Stimulated activated CD4-positive, alpha-beta T cell treated with anti-CD3 and anti-CD28 coated beads, Interleukin-15, amount 100 ng/mL, for 24 hours (primary cell): ENCODE data around the gene AKR1A1.
"Not testable (repeated sequence)": the region's sequence is repeated elsewhere in the genome, so short reads cannot be mapped to it uniquely, and the experiment has no call there.

Experiments used
- DNase-seq: peaks from one replicate; pipeline ENCODE4 v3.0.0-alpha.2; 2020

AKR1A1 gene

DNA sequence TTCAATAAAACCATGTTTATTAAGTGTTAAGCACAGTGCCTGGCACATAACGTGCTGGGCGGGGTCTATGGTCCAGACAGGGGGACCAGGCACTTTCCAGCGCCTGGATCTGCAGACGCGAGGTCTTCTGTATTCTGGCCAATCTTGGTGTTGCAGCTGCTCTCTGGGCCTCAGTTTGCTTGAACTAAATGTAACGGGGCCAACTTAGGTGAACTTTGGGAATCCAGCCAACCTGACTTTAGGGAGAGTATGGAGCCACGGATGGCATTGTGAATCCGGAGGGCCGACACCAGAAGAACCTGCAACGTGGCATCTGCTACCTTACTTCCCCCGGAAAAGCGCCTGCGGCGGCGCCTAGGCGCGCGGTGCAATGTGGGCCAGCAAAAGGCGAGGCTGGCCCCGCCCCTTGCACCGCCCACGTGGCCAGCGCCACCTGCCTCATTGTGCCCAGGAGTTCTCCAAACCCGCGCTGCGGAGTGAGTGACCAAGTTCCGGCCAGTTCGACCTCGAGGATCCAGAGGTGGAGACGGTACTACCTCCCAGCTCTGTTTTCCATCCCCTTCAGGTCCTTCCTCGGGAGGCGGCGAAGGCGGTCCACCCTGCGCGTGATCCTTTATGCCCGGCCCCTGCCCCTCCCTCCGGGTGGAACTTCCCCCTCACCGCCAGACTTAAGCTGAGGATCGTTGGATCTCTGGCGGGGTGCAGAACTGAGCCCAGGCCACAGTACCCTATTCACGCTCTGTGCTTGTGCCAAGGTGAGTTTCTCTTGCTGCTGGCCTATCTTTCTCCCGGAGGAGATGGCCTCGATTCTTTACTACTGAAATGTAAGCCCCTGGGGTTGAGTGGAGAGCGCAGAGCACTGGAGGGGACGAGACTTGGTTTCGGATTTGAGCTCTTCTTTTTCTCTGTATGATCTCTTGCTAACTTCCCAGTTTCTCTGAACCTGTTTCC is at the start of gene AKR1A1:
AKR1A1 (plus strand) TSS at position 426 of the 951 bp plus-strand sequence. CDS start 10,969 bp downstream, outside the sequence.
- DNase-seq, result peak; percentile 94

DNA sequence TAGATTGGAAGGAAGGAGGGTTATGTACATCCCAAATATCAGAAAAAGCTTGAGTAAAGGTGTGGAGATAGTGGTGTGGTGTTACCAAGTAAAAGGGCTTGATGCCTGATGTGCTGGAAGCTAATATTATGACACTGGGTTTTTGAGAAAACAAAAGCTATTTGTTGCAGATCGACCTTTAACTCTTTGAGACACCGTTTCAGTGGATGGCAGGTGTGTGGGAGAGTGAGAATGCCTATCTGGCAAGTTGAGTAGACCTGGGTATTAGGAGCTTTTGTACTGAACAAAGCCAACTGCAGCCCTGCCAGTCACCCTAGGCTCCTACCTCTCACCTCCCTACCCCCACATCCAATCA is 49.1 kb upstream of the AKR1A1 start:
- DNase-seq, result no peak

DNA sequence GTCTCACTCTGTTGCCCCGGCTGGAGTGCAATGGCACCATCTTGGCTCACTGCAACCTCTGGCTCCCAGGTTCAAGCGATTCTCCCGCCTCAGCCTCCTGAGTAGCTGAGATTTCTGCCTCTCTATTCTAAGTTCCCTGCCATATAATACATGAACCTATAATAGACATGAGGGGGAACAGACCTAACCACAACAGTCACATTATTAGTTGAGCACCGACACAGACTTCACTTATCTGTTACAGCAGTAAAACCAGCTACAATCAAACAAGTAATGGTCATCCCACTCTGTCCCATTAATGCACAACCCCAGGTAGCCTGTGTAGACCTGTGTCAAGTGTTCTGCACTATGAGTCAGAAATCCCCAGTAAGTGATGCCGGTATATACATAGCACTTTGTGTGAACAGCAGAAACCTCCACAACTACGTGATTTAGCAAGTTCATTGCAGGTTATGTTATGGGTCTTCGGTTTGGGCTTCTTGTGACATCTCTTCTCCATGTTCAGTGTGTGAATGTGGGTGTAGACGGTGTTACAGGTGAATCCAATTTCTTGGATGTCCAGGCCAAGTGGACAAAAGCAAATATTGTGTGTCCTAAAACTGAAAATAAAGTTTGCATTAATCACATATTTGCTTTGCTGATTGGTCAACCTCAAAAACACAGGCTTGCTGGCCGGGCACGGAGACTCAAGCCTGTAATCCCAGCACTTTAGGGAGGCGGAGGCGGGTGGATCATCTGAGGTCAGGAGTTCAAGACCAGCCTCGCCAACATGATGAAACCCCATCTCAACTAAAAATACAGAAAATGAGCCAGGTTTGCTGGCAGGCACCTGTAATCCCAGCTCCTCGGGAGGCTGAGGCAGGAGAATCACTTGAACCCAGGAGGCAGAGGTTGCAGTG is 46.9 kb upstream of the AKR1A1 start:
- DNase-seq, result no peak

DNA sequence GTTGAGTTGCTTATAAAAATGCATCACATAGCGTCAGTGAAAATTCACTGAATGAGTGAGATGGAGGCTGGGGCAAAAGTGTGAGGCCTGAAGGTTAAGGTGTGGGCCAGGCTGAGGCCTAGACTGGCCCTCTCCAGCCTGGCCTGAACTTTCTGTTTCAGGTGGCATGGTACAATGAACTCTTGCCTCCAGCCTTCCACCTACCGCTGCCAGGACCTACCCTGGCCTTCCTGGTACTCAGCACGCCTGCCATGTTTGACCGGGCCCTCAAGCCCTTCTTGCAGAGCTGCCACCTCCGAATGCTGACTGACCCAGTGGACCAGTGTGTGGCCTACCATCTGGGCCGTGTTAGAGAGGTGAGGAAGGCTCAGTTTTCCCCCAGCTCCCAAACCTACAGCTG is 43.4 kb upstream of the AKR1A1 start:
- DNase-seq, result no peak

DNA sequence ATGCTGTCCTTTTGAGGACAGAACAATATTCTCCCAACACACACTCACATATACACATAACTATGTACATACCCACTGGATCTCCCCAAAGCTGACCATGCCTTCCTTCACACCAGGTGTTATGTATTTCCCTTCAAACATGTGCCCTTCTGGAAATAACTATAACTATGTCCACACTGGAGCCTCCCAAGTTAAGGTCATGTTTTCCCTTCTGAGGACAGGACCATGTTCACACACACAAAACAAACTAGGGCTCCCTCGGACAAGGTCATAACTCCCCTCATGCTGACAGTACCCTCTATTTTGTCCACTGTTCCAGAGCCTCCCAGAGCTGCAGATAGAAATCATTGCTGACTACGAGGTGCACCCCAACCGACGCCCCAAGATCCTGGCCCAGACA is 42.7 kb upstream of the AKR1A1 start:
- no peak for DNase-seq

DNA sequence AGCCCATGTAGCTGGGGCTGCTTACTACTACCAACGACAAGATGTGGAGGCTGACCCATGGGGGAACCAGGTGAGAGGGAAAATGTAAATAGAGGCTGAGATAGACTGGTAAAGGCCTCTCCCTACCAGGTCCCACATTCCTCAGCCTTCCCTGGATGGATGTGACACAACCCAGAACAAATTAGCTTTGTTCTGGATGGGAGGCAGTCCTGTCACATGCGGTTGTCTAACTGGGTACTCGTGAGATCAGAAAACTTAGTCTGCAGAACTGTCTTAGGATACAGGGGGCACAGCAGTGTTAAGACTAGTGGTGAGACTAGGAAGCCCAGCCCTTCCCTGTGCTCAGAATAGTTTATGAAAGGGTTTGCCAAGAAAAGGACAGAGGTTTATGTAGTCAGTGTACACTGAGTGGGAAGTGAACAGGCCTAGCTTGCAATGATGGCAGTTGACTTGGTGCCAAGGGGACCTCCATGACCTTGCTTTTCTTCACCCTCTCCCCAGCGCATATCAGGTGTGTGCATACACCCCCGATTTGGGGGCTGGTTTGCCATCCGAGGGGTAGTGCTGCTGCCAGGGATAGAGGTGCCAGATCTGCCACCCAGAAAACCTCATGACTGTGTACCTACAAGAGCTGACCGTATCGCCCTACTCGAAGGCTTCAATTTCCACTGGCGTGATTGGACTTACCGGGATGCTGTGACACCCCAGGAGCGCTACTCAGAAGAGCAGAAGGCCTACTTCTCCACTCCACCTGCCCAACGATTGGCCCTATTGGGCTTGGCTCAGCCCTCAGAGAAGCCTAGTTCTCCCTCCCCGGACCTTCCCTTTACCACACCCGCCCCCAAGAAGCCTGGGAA is 42.1 kb upstream of the AKR1A1 start:
- DNase-seq, result no peak

DNA sequence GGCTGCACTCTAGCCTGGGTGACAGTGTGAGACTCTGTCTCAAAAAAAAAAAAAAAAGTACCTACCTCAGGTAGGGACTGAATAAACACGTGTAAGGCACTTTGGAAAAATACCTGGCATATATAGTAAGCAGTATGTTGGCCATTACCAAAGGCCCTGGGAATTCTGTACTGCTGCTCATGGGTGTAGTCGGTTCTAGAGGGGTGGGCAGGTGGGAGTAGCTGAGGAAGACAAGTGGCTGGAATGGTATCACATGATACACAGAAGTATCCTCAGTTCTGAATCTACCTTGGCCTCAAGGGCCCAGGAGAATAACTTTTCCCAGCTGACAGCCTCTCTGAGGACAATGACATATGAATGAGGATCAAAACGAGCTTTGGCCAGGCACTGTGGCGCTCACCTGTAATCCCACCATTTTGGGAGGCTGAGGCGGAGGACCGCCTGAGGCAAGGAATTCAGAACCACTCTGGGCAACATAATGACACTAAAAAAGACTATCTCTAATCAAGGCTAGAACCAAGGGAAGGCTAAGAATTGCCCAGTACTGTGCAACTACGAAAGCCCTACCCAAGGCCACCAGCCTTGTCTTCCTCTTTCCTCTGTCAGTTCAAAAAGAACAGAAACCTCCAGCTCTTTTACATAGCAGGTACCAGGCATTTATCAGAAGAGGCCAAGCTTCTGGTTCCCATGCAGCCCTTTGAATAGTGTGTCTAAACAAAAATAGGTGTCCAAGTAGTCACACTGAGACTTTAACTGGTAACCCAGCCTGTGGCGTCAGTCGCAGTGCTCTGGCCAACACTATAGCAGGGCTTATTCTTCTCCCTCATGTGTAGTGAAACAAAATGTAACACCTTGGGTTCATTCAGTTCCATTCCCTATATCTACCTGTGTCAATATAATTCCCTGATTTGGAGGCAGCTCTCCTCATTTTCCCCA is 40.3 kb upstream of the AKR1A1 start:
- no peak for DNase-seq

DNA sequence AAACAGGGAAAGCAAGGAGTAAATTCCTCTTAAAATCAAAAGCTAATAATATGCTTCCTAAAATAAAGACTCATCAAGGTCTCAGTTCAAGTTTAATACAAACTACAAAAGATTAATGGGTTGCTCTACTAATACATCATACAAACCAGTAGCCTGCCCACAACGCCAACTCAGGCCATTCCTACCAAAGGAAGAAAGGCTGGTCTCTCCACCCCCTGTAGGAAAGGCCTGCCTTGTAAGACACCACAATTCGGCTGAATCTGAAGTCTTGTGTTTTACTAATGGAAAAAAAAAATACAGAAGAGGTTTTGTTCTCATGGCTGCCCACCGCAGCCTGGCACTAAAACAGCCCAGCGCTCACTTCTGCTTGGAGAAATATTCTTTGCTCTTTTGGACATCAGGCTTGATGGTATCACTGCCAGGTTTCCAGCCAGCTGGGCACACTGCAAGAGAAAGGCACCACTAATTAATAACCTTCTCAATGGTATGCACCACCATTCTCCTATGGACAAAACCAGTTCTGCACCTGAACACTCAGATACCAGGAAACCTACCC is 39.6 kb upstream of the AKR1A1 start:
- DNase-seq, result no peak

DNA sequence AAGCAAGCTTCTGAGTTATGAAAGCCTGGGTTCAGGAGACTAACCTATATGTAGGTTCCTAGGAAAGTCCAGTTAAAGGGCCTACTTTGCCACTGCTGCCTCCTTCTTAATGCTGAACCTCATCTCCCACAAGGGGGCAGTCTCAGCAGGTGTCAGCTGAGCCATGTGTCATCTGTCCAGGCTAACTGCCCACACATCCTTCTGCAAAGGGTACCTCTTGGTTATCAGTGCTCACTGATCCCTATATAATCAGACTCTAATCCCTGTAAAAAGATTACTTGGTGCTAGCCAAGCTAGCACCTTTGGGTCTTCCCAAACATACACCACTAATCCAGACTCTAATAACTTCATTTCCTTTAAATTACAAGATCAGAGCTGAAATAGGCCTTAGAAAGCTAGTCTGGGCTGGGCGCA is 38.0 kb upstream of the AKR1A1 start:
- DNase-seq, result peak; percentile 73

DNA sequence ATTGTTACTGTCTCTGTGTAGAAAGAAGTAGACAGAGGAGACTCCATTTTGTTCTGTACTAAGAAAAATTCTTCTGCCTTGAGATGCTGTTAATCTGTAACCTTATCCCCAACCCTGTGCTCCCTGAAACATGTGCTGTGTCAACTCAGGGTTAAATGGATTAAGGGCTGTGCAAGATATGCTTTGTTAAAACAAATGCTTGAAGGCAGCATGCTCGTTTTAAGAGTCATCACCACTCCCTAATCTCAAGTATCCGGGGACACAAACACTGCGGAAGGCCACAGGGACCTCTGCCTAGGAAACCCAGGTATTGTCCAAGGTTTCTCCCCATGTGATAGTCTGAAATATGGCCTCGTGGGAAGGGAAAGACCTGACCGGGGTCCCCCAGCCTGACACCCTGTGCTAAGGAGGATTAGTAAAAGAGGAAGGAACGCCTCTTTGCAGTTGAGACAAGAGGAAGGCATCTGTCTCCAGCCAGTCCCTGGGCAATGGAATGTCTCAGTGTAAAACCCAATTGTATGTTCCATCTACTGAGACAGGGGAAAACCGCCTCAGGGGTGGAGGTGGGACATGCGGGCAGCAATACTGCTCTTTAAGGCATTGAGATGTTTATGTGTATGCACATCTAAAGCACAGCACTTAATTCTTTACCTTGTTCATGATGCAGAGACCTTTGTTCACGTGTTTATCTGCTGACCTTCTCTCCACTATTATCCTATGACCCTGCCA is 36.9 kb upstream of the AKR1A1 start:
- DNase-seq, result not testable (repeated sequence)

DNA sequence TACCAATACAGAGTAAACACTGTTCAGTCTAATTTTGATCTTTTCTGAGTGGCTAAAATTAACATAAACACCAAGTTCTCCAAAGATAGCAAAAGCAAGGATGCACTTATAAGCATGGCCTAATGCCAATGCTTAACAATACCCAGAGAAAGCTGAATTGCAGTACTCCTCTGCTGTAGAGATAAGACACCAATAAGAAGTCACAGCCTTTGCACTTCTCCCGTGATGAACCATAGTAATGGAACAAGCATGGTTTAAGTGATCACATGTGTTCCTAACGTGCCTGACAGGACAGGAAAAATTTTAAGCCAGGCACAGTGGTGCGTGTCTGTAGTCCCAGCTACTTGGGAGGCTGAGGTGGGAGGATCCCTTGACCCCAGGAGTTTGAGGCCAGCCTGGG is 34.6 kb upstream of the AKR1A1 start:
- DNase-seq, result no peak

DNA sequence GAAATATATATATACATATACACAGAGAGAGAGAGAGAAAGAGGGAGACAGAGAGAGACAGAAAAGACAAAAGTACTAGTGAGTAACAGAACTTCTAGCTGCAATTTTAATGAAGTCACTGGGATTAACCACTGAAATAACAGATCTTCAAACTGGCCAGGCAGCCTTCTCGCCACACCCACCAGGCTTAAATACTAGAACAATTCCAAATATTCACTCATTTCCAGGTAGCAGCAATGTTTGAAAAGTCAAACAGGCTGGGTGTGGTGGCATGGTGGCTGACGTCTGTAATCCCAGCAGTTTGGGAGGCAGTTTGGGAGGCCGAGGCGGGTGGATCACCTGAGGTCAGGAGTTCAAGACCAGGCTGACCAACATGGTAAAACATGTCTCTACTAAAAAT is 34.2 kb upstream of the AKR1A1 start:
- no peak for DNase-seq

DNA sequence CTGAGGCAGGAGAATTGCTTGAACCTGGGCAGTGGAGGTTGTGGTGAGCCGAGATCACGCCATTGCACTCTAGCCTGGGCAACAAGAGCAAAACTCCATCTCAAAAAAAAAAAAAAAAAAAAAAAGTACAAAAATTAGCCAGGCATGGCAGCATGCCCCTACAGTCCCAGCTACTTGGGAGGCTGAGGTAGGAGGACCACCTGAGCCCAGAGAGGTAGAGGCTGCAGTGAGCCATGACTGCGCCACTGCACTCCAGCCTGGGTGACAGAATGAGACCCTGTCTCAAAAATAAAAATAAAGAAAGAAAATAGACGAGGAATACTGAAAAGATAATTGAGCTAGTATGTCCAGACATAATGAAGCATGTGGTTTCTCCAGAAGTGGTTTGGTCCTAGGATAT is 32.3 kb upstream of the AKR1A1 start:
- DNase-seq, result not testable (repeated sequence)

DNA sequence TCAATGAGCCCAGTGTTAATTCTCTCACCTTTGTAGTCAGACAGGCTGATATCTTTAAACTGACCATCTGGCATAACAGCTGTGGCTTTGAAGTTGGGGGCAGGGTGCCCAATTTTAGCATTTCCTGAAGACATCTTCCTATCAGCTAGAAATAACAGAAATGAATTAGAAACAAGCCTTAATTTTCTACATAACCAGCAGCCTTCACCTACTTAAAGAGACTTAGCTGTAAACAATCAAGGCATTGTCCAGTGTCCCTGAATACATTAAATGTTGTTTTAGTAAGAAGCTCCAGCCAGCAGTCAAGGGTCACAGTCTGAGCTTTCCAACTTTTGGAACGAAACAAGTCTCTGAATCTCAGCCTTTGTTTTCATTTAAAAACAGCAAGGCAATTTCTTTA is 31.7 kb upstream of the AKR1A1 start:
- no peak for DNase-seq

DNA sequence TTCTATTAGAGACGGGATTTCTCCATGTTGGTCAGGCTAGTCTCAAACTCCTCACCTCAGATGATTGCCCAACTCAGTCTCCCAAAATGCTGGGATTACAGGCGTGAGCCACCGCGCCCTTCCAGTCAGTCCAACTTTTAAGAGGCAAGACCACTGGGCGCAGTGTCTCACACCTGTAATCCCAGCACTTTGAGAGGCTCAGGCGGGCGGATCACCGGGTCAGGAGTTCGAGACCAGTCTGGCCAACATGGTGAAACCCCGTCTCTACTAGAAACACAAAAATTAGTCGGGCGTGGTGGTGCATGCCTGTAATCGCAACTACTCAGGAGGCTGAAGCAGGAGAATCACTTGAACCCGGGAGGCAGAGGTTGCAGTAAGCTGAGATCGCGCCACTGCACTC is 30.9 kb upstream of the AKR1A1 start:
- not testable (repeated sequence) for DNase-seq

DNA sequence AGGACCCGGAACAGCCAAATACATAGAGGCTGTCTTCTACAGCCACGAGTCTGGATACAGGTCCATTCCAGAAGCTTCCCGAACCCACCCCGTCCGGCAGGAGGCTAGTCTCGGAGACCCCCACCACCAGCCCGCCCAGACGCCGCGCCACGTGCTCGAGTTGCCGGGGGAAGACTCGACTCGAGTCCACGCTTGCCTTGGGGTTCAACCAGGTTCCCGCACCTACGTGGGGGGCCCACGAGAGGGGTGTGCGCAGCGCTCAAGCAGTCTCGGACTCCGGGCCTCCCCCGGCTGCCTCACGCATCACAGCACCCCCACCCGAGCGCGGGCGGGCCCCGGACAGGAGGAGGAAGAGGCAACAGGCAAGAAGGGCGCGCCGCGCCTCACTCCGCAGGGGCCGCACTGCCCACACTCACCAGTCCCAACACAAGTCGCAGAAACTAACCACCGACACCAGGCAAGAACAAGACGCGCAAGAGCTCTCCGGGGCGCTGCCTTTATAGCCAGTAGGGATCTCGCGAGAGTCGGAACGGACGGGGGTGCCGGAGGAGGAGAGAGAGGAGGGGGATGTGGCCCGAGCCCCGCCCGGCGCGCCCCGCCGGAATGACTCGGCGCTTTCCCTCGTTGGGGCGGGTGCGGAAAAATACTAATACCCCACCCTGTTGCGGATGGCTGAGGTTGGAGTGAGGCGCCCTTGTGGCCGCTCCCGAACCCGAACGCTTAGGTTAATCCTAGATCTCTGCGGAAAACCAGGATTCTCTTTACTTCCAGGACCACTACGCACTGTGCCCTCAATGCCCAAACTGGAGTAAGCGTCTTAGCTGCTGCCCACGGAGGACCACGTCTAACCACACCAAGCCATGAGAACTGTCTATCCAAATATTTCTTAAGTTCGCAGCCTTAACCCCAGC is 29.0 kb upstream of the AKR1A1 start, which contains the start of gene PRDX1:
PRDX1 (minus strand) TSS at position 472 of the 911 bp plus-strand sequence. CDS start 2,841 bp downstream, outside the sequence.
- DNase-seq, result peak; percentile 98

DNA sequence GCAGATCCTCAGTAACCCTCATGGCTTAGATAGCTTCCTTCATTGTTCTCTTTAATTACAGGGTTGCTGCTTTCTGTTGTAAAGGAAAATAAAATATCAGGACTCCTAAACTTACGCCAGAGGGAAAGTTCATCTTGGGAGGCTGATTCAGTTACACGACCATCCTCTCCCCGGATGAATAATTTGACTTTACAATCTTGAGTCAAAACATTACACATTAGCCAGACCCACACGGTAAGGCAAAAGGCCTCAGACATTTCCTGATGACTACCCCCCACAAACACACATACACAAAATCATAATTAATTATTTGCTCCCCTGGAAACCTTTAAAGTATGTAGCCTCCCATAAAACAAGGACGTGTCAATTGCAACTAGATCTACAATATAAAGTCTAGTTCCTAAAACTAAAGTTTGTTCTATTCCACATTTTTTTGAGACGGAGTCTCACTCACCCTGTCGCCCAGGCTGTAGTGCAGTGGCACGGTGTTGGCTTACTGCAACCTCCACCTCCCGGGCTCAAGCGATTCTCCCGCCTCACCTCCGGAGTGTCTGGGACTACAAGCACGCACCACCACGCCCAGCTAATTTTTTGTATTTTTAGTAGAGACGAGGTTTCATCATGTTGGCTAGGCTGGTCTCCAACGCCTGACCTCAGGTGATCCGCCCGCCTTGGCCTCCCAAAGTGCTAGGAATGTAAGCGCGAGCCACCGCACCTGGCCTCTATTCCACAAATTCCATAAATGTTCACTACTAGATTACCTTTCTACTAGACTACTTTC is 28.1 kb upstream of the AKR1A1 start:
- DNase-seq, result no peak

DNA sequence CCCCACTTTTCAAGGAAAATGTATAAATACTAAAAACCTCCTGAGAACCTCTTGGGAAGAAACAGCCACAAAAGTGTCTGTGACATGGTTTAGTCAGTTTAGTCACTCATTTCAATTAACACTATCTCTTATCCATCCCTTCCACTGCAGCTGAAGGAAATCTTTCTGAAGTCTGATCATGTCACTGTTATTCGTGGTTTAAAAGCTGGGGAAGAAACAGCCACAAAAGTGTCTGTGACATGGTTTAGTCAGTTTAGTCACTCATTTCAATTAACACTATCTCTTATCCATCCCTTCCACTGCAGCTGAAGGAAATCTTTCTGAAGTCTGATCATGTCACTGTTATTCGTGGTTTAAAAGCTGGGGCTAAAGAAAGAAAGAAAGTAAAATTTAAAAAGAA is 27.1 kb upstream of the AKR1A1 start:
- DNase-seq, result not testable (repeated sequence)
